NT2/D1 (cell line): Measurements from ENCODE around the gene TAS2R60.
"Not testable (repeated sequence)": the region's sequence is repeated elsewhere in the genome, so short reads cannot be mapped to it uniquely, and the experiment has no call there.

ENCODE experiments used
- DNase-seq: peaks from one replicate; pipeline ENCODE4 v3.0.0-alpha.2; 2011; ENCODE audit warnings: low read depth, low spot score
- H3K27me3 ChIP-seq: 2 replicates; pipeline ENCODE4 v1.6.0; 2011; ENCODE audit warnings: mild to moderate bottlenecking; ENCODE audit not compliant: insufficient read length, insufficient read depth
- H3K36me3 ChIP-seq: 2 replicates; pipeline ENCODE4 v1.6.1; 2011; ENCODE audit warnings: mild to moderate bottlenecking, low read length, mixed read lengths; ENCODE audit not compliant: insufficient read depth, insufficient read length
- H3K4me1 ChIP-seq: 2 replicates; pipeline ENCODE4 v1.5.1; 2011; ENCODE audit not compliant: insufficient read depth, insufficient read length
- H3K4me3 ChIP-seq: 2 replicates; pipeline ENCODE4 v1.5.1; 2011; ENCODE audit warnings: low read depth; ENCODE audit not compliant: insufficient read length
- H3K9ac ChIP-seq: 2 replicates; pipeline ENCODE4 v1.6.0; 2011; ENCODE audit warnings: low read depth; ENCODE audit not compliant: insufficient read length
- H3K9me3 ChIP-seq: 2 replicates; pipeline ENCODE4 v1.5.1; 2011; ENCODE audit warnings: mild to moderate bottlenecking, low read length; ENCODE audit not compliant: insufficient read depth
- SUZ12 ChIP-seq: IDR thresholded peaks from 2 replicates; pipeline ENCODE4 v1.6.1; 2011; ENCODE audit not compliant: insufficient read length, insufficient read depth; ENCODE audit errors: extremely low read depth
- YY1 ChIP-seq: IDR thresholded peaks from 2 replicates; pipeline ENCODE4 v1.6.1; 2011; ENCODE audit not compliant: insufficient read length, insufficient read depth
- ZNF274 ChIP-seq: IDR thresholded peaks from 2 replicates; pipeline ENCODE4 v1.6.1; 2011; ENCODE audit warnings: mild to moderate bottlenecking, low read depth, low read length

The TAS2R60 gene

DNA sequence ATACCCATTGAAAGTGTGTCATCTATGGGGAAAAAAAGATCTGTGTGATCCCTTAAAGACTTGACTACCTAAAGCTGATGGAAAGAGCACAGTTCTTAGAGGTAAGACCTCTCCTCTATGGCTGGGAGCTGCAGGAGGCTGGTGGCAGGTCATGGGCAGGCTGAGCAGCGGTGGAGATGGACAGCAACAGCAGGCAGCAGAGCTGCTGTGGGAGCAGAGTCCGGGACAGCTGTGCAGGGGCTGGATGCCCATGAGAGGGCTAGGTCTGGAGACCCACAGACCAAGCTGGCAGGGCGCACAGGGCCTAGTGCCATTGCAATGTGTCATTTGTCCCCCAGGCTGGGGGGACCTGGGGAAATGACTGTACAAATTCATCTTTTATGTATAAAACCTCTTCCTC, 21.2 kb upstream of the TAS2R60 start:
- TF ChIP-seq SUZ12 (no peak), ZNF274 (no peak), YY1 (no peak)
- Histone ChIP-seq H3K4me1 (no peaks in the 10 kb centered on the region), H3K9me3 (peaks cover 3% of the 10 kb centered on the region; the same call in 1 of the 2 replicates), H3K4me3 (no peak overlapping the region), H3K9ac (no peak overlapping the region), H3K36me3 (no peaks in the 10 kb centered on the region), H3K27me3 (no peaks in the 10 kb centered on the region)
- DNase-seq: no peak

DNA sequence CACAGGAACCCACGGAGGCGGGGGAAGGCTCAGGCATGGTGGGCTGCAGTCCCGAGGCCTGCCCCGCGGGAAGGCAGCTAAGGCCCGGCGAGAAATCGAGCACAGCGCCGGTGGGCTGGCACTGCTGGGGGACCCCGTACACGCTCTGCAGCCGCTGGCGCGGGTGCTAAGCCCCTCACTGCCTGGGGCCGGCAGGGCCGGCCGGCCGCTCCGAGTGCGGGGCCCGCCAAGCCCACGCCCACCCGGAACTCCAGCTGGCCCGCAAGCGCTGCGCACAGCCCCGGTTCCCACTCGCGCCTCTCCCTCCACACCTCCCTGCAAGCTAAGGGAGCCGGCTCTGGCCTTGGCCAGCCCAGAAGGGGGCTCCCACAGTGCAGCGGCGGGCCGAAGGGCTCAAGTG, 18.8 kb upstream of the TAS2R60 start:
- not testable (repeated sequence) for H3K9me3 ChIP-seq, H3K36me3 ChIP-seq, H3K27me3 ChIP-seq, H3K4me1 ChIP-seq, DNase-seq, H3K9ac ChIP-seq, H3K4me3 ChIP-seq

DNA sequence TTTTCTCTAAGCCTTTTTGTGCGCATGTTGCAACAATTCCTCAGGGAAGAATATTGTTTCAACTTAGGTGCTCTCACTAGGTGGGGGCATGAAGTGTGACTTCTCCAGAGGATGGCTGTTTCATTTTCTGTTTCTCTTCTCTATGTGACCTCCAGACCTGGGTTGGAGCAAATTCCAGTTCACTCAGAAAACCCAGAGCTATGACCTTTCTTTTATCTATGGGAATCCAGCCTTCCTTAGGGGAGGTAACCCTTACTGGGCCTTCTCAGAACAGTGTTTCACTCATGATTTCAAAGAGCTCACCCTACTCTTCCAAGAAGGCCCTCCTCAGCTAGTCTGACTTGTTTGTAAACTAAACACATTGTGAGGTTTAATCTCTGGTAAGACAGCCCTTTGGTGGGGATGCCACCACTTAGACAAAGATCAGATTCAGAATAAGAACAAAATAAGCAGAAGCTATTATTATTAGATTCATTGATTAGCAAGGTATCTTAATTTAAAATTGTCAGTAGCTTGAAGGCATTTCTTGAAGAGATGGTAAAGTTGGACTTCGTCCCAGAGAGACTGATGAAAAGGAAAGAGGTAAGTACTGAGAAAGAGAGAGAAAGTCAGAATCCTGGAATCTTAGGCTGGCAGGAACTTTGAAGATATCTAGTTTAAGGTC, 16.6 kb upstream of the TAS2R60 start:
- Histone ChIP-seq H3K4me3 (no peak overlapping the region), H3K36me3 (no peaks in the 10 kb centered on the region), H3K27me3 (no peaks in the 10 kb centered on the region), H3K9ac (no peak overlapping the region), H3K9me3 (0 out of 2 replicates have a peak, but pooled peaks cover 3% of the 10 kb centered on the region), H3K4me1 (no peaks in the 10 kb centered on the region)
- DNase-seq: no peak
- TF ChIP-seq ZNF274 (no peak), SUZ12 (no peak), YY1 (no peak)

DNA sequence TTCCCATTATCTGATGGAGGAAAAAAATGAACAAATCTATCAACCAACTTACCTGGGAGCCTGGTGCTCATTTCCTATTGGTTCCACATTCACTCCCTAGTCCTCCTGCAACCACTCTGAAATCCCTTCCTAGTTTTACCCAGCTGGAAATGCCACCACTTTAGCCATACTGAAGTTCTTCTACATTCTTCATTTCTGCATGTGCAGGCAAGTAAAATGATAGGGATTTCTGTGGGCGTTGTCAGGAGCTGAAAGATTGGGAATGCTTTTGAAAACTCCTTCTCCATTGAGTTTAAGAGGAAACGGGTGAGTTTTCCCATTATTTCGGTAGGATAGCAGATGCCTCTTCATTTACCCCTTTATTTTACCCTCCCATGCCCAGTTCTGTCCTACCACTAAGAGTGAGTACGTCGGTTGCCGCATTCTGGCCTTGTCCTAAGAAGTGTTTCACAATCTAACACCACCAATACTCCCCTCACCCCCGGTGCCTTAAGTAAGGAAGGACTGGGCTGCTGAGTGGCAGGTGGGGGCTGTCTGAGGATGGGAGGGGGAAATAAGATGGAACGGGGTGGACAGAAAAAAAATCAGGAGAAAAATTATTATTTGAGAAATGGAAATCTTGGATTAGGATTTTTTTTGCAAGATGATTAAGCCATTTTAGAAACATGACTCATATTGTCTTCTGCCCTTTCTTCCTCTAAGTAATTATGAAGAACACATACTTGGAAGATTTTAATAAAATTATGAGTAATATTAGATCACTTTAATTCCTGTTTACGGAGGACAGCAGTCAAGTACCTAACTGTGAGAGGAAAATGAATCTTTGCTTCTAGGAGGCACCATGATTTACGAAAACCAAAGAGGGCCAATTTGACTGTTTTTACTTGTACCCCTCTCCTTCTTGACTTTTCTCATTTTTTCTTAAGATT, 13.2 kb upstream of the TAS2R60 start:
- no peaks in the 10 kb centered on the region for H3K9me3 ChIP-seq
- H3K27me3 ChIP-seq: no peaks in the 10 kb centered on the region
- TF ChIP-seq SUZ12 (no peak), ZNF274 (no peak), YY1 (no peak)
- no peak for DNase-seq
- H3K9ac ChIP-seq: no peak overlapping the region
- no peak overlapping the region for H3K4me3 ChIP-seq
- no peaks in the 10 kb centered on the region for H3K36me3 ChIP-seq
- H3K4me1 ChIP-seq: no peaks in the 10 kb centered on the region

DNA sequence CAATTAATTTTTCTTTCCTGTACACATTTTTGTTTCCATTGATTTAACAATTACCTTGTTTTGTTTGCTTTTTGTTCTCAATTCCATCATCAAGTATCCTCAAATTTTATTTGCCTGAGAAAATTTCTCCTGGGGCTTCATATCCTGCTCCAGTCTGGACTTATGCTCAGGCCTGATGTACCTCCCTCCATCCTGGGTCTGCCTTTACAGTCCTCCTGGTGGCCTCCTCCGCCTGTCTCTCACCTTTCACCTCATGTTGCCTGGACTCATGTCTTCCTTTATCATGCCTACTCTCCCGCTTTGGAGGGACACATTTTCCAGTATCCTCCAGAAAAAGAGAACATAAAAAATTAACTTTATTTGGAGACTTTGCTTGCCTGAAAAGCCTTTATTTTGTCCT, 12.1 kb upstream of the TAS2R60 start:
- no peak for DNase-seq
- no peak overlapping the region for H3K9ac ChIP-seq
- H3K27me3 ChIP-seq: no peaks in the 10 kb centered on the region
- H3K9me3 ChIP-seq: no peaks in the 10 kb centered on the region
- H3K4me3 ChIP-seq: no peak overlapping the region
- no peak for TF ChIP-seq SUZ12
- no peak for TF ChIP-seq YY1
- no peak for TF ChIP-seq ZNF274
- no peaks in the 10 kb centered on the region for H3K4me1 ChIP-seq
- H3K36me3 ChIP-seq: no peaks in the 10 kb centered on the region

DNA sequence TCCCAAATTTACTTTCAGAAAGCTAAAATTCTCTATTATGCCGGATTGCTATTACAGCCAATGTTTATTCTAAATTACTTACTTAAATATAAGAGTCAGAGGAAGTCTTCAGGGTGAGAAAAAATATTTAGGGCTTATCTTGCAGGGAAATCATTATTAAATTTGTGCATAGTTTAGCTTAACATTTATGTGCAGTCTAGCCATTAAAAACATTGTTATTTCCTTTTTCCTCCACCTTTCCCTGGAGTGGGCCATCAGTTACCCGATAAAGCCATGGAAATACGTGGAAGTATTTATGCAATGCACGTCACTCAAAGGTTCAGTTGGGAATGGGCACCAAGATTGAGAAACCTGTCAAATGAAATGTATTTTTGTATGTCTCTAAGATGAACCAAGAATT, 9.5 kb upstream of the TAS2R60 start:
- H3K9me3 ChIP-seq: no peaks in the 10 kb centered on the region
- peaks cover 5% of the 10 kb centered on the region for H3K4me1 ChIP-seq
- no peak for DNase-seq
- H3K9ac ChIP-seq: no peak overlapping the region
- H3K27me3 ChIP-seq: no peaks in the 10 kb centered on the region
- no peak overlapping the region for H3K4me3 ChIP-seq
- H3K36me3 ChIP-seq: no peaks in the 10 kb centered on the region
- TF ChIP-seq ZNF274: no peak

DNA sequence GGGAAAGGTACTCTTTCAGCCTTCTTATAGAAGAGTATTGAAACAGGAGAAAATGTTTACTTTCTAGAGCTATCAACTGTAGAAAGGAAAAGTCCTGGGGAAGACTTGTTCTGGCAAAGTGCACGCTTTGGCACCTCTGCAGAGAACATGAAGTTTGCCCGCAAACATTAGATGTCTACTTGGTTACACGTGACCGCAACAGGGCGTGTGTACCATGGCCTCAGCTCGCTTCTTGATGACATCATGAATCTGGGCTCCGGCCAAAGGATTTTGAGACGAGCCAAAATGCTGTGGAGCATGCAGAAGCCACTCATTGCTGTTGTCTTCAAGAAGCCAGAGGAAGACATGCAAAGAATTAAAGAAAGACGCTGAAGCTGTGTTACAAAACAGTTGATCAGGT, 8.6 kb upstream of the TAS2R60 start:
- no peak for DNase-seq
- no peak for TF ChIP-seq SUZ12
- no peak for TF ChIP-seq YY1
- TF ChIP-seq ZNF274: no peak

More for the DNA sequence above, 8.6 kb upstream of the TAS2R60 start:
- no peak overlapping the region for H3K9ac ChIP-seq
- H3K4me1 ChIP-seq: peaks cover 5% of the 10 kb centered on the region
- H3K36me3 ChIP-seq: no peaks in the 10 kb centered on the region
- no peaks in the 10 kb centered on the region for H3K27me3 ChIP-seq
- no peak overlapping the region for H3K4me3 ChIP-seq
- H3K9me3 ChIP-seq: no peaks in the 10 kb centered on the region
